Esophagus muscularis mucosa (tissue), 4 donors: ENCODE results near the gene HSBP1.

ENCODE experiments used
- CTCF ChIP-seq, 3 experiments: fragments of 200-600 bp in 2 of 3; fragments of 450-650 bp in 1 of 3; sonication (generic) in 2 of 3; IDR thresholded peaks; one replicate each; pipeline ENCODE4 v1.5.1; 2017 to 2019; ENCODE audit warnings: antibody characterized with exemption in 3 of 3, mild to moderate bottlenecking in 2 of 3, moderate library complexity in 1 of 3
- EP300 ChIP-seq: sonication (generic); formaldehyde crosslinking; IDR thresholded peaks from one replicate; pipeline ENCODE4 v1.6.1; 2017; ENCODE audit warnings: antibody characterized with exemption
- POLR2AphosphoS5 ChIP-seq, 2 donors: sonication (generic); formaldehyde crosslinking; IDR thresholded peaks; one replicate each; pipeline ENCODE4 v1.6.1; 2017; ENCODE audit warnings: antibody characterized with exemption in 2 of 2

DNA sequence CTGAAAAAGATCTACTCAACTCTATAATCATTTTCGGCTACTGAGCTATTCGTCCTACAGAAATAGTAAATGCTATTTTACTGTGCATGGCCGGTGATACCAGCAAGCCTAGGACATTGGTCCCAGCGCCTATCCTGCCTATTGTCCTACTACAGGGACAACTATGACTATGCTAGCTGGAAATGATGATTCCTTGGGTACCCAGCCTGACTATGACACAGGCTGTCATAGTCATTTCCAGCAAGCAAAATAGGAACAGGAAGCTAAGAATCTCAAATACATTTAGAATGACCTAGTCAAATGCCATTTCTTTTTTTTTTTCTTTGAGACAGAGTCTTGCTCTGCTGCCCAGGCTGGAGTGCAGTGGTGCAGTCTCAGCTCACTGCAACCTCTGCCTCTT, 33.7 kb upstream of the HSBP1 start:
- TF ChIP-seq CTCF (IDR thresholded peaks at IDR 0.05) (no peak), POLR2AphosphoS5 (IDR thresholded peaks at IDR 0.05) (no peak), EP300 (no peak)
